ENCODE measurements around the gene ITGA7.

Gene ITGA7

GRCh38 chr12:55742719-55743405 lies 35.2 kb upstream of the ITGA7 start, which contains the start of gene GDF11:
TSS of gene GDF11 (plus strand) at chr12:55743122. CDS start at chr12:55743317, 195 bp downstream.
- Histone ChIP-seq H3K4me1 (ENCODE audit: control insufficient read depth, insufficient read depth, low read length) (peaks cover 34% of the 10 kb centered on the region), H3K27me3 (ENCODE audit: control insufficient read depth in 1 of 2, insufficient read depth in 2 of 2, low read length in 2 of 2) (no peaks in the 10 kb centered on the region), H3K36me3 (ENCODE audit: control insufficient read depth in 2 of 2, insufficient read depth in 2 of 2, low read length in 2 of 2) (no peaks in the 10 kb centered on the region), H3K27ac (ENCODE audit: low read length) (peak within 1 kb of the TSS; percentile 62), H3K9me3 (ENCODE audit: control insufficient read depth in 2 of 2, low read length in 2 of 2) (no peaks in the 10 kb centered on the region), H3K9ac (ENCODE audit: low read length in 2 of 2) (peak within 1 kb of the TSS; percentile 72 to 74), H3K4me3 (ENCODE audit: low read length in 2 of 2) (peak within 1 kb of the TSS; percentile 73 to 82)

DNA sequence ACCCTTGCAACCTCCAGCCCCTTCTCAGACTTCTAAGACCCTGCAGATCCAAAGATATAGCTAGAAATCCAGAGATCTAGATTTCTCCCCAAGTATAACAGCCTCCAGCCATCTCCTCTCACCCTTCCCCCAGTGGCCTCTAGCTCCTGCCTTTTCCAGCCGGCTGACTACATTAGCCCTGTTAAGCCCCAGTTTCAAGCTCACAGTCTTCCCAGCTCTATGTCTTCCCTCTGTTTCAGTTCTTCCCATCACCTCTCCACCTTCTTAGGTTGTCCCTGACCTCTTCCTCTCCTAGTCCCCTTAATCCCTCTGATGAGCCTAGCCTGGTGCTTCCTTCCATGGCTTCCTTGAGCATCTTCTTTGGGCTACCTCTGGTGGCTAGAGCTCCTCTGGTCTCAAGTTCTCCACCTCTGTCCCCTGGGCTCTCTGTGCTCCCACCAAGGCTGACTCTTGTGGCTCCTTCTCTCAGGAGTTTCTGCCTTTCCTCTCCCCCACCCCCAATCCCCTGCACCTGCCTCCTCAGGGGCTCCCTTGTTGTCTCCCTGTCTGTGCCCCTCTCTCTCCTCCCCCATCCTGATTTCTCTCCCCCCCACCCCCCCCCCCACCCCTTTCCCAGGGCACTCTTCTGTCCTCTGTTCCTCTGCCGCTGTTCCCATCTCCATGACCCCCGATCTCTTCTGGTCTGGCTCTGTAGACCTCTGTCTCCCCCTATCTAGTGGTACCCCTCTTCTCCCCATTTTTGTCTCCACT lies 34.4 kb upstream of the ITGA7 start:
- Histone ChIP-seq H3K9me3 (ENCODE audit: control insufficient read depth in 2 of 2, low read length in 2 of 2) (no peaks in the 10 kb centered on the region), H3K27ac (ENCODE audit: low read length) (peak overlapping the region; percentile 62), H3K27me3 (ENCODE audit: control insufficient read depth in 1 of 2, insufficient read depth in 2 of 2, low read length in 2 of 2) (no peaks in the 10 kb centered on the region), H3K9ac (ENCODE audit: low read length in 2 of 2) (peak overlapping the region; percentile 72 to 74), H3K36me3 (ENCODE audit: control insufficient read depth in 2 of 2, insufficient read depth in 2 of 2, low read length in 2 of 2) (no peaks in the 10 kb centered on the region), H3K4me3 (ENCODE audit: low read length in 2 of 2) (peak overlapping the region; percentile 54 to 68), H3K4me1 (ENCODE audit: control insufficient read depth, insufficient read depth, low read length) (peaks cover 41% of the 10 kb centered on the region)

DNA sequence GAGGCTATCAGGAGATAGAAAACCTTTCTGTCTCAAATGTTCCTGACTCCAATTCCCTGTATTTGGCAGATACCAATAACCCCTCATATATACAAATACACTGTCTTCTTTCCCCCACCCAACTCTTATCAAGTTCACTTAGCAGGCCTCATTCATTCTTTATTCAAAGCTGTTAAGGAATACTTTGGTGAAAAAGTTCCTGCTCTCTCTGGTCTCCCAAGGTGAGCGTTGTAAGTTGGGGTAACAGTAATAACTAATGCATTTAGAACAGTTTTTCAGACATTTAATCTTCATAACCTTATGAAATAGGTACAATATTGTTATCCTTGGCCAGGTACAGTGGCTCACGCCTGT lies 31.3 kb upstream of the ITGA7 start:
- Histone ChIP-seq H3K4me1 (ENCODE audit: control insufficient read depth, insufficient read depth, low read length) (peaks cover 30% of the 10 kb centered on the region), H3K9ac (ENCODE audit: low read length in 2 of 2) (no peak overlapping the region), H3K9me3 (ENCODE audit: control insufficient read depth in 2 of 2, low read length in 2 of 2) (no peaks in the 10 kb centered on the region), H3K27me3 (ENCODE audit: control insufficient read depth in 1 of 2, insufficient read depth in 2 of 2, low read length in 2 of 2) (no peaks in the 10 kb centered on the region), H3K4me3 (ENCODE audit: low read length in 2 of 2) (peak overlapping the region in 1 of 2 donors; percentile 82), H3K36me3 (ENCODE audit: control insufficient read depth in 2 of 2, insufficient read depth in 2 of 2, low read length in 2 of 2) (no peaks in the 10 kb centered on the region), H3K27ac (ENCODE audit: low read length) (no peak overlapping the region)

DNA sequence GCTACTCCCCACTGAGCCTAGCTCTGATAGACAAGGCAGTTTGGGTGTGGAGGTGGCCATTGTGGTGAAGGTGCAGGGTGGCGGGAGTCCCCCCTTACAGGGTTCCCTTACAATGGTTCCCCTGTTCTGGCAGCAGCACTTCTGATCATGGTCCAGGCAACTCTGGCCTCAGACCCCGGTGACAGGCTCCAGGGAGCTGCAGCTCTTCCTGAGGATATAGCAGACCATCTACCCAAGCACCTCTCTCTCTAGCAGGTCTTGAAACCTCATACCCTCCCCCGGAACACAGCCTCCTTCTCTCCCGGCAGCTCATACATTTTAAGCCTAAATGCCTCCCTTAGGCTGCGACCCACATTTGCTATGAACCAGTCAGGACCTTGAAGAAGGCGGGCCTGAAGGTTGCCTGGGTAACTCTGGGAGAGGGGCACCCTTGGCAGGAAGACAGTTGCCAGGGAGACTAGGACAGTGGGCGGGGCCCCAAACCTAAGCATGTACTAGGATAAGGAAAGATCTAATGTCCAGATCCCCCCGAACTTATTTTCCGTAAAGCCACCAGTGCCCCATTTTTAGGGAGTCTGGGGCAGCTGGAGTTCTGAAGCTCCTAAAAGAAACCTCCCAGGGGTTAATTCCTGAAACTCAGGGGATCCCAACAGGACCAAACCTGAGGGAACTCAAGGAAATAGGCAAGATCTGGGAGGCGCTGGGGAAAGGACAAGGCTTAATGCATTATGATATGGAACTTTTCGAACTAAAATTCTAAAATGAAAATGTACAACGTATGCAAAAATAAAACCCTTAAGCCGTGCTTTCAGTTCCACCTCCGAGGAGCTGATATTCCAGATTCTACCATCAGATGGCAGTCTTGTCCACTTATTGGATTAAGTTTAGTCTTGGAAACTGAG lies 30.7 kb upstream of the ITGA7 start:
- H3K4me1 ChIP-seq (ENCODE audit: control insufficient read depth, insufficient read depth, low read length): peaks cover 25% of the 10 kb centered on the region
- H3K27ac ChIP-seq (ENCODE audit: low read length): peak overlapping the region; percentile 71
- no peaks in the 10 kb centered on the region for H3K9me3 ChIP-seq (ENCODE audit: control insufficient read depth in 2 of 2, low read length in 2 of 2)
- no peaks in the 10 kb centered on the region for H3K27me3 ChIP-seq (ENCODE audit: control insufficient read depth in 1 of 2, insufficient read depth in 2 of 2, low read length in 2 of 2)
- no peaks in the 10 kb centered on the region for H3K36me3 ChIP-seq (ENCODE audit: control insufficient read depth in 2 of 2, insufficient read depth in 2 of 2, low read length in 2 of 2)
- H3K4me3 ChIP-seq (ENCODE audit: low read length in 2 of 2): peak overlapping the region; percentile 81 to 82
- peak overlapping the region; percentile 72 for H3K9ac ChIP-seq (ENCODE audit: low read length in 2 of 2)

DNA sequence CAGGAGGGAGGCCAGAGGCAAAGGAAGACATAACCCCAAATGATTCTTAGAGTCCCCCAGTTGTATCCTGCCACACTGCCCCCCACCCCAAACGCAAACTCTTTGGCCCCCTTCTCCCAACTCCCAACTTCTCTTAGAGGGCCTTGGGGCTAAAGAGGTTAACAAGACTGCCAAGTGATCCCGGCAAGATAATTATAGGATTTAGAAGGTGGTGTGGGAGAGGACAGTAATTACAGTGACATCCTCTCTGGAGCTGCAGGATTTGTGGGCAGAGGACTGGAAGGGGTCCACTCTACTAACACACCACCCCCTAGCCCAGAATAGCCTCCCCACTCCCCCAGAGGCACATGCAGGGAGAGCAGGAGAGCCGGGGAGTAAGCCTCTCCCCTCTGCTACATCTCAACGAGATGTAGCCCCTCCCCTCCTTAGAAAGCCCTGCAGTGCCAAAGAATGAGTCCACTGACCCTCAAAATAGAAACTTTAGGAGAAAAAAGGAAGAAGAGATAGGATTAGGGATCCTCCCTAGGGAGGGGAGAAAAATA lies 29.9 kb upstream of the ITGA7 start:
- Histone ChIP-seq H3K4me1 (ENCODE audit: control insufficient read depth, insufficient read depth, low read length) (peaks cover 25% of the 10 kb centered on the region), H3K27me3 (ENCODE audit: control insufficient read depth in 1 of 2, insufficient read depth in 2 of 2, low read length in 2 of 2) (no peaks in the 10 kb centered on the region), H3K36me3 (ENCODE audit: control insufficient read depth in 2 of 2, insufficient read depth in 2 of 2, low read length in 2 of 2) (no peaks in the 10 kb centered on the region), H3K9ac (ENCODE audit: low read length in 2 of 2) (peak overlapping the region; percentile 36 to 72), H3K4me3 (ENCODE audit: low read length in 2 of 2) (peak overlapping the region; percentile 81 to 82), H3K27ac (ENCODE audit: low read length) (peak overlapping the region; percentile 71), H3K9me3 (ENCODE audit: control insufficient read depth in 2 of 2, low read length in 2 of 2) (no peaks in the 10 kb centered on the region)

DNA sequence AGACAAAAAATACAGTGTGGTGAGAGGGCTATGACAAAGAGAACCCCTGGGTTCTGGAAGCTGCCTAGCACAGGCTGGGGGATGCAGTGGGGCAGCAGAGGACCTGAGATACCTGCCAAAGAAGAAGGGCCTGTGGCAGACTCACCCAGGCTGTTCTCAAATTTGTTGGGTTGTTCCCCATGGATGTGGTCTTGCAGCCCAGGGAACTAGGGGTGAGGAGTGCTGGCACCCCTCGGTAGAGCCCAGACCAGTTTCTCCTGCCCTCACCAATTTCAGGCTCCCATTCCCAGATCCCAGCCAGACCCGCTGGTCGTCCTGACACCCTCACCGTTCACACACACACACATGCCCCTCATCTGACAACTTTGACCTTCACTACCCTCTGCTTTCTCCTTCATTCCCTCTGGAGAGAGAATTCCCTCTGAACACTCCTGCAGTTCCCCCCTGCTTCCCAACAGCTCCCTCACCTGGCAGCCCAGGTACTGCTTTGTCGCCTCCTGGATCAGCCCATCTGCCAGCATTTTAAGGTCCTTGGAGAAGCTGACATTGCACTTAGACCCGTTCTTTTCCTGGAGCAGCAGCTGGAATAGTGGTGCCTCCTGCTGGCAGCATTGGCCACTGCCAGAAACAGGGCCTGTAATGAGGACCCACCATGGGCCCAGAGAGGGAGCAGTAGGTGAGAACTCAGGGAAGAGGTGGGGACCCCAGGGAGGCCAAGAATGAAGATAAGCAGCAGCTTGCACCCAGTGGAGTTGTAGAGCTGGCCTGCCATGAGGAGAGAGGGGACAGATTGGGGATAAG lies 29.3 kb upstream of the ITGA7 start:
- Histone ChIP-seq H3K36me3 (ENCODE audit: control insufficient read depth in 2 of 2, insufficient read depth in 2 of 2, low read length in 2 of 2) (peaks cover 0 to 3% of the 10 kb centered on the region in 2 donors), H3K27me3 (ENCODE audit: control insufficient read depth in 1 of 2, insufficient read depth in 2 of 2, low read length in 2 of 2) (no peaks in the 10 kb centered on the region), H3K9me3 (ENCODE audit: control insufficient read depth in 2 of 2, low read length in 2 of 2) (no peaks in the 10 kb centered on the region), H3K4me1 (ENCODE audit: control insufficient read depth, insufficient read depth, low read length) (peaks cover 25% of the 10 kb centered on the region), H3K4me3 (ENCODE audit: low read length in 2 of 2) (no peak overlapping the region), H3K27ac (ENCODE audit: low read length) (no peak overlapping the region), H3K9ac (ENCODE audit: low read length in 2 of 2) (peak overlapping the region in 1 of 2 donors; percentile 7)

DNA sequence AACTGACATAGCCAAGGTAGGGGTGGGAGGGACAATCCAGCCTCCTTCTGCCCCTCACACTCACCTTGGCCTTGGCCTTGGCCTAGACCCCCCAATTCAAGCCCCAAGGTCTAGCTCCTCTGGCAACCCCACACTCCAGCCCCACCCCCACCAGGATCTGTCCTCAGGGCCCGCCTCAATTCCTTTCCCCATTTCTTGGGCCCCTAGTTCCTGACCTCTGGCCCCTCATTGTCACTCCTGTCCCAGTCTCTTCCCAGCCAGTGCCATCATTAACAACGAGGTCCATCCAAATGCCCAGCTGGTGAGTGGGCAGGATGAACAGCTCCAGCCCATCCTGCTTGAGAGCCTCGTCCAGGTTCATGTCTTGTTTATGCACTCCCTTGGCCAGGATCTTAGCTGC lies 28.4 kb upstream of the ITGA7 start:
- Histone ChIP-seq H3K27ac (ENCODE audit: low read length) (no peak overlapping the region), H3K9me3 (ENCODE audit: control insufficient read depth in 2 of 2, low read length in 2 of 2) (no peaks in the 10 kb centered on the region), H3K9ac (ENCODE audit: low read length in 2 of 2) (no peak overlapping the region)

DNA sequence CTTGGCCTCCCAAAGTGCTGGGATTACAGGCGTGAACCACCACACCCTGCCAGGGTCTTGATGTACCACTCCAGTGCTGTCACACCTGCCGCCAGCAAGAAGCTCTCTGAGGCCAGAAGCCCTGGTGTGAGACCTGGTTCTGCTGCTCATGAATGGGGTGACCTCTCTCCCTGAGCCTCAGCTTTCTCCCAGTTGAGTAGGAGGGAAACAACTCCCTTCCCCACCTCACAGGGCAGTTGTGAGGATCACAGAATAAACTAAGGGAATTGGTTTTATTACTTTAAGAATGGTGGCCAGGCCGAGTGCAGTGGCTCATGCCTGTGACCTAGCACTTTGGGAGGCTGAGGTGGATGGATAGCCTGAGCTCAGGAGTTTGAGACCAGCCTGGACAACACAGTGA lies 26.9 kb upstream of the ITGA7 start:
- Histone ChIP-seq H3K27ac (ENCODE audit: low read length) (no peak overlapping the region), H3K4me3 (ENCODE audit: low read length in 2 of 2) (no peak overlapping the region), H3K9ac (ENCODE audit: low read length in 2 of 2) (no peak overlapping the region), H3K4me1 (ENCODE audit: control insufficient read depth, insufficient read depth, low read length) (peaks cover 39% of the 10 kb centered on the region), H3K9me3 (ENCODE audit: control insufficient read depth in 2 of 2, low read length in 2 of 2) (no peaks in the 10 kb centered on the region), H3K36me3 (ENCODE audit: control insufficient read depth in 2 of 2, insufficient read depth in 2 of 2, low read length in 2 of 2) (peaks cover 0 to 3% of the 10 kb centered on the region in 2 donors), H3K27me3 (ENCODE audit: control insufficient read depth in 1 of 2, insufficient read depth in 2 of 2, low read length in 2 of 2) (no peaks in the 10 kb centered on the region)

More for the DNA sequence above, 28.4 kb upstream of the ITGA7 start:
- H3K27me3 ChIP-seq (ENCODE audit: control insufficient read depth in 1 of 2, insufficient read depth in 2 of 2, low read length in 2 of 2): no peaks in the 10 kb centered on the region
- H3K4me1 ChIP-seq (ENCODE audit: control insufficient read depth, insufficient read depth, low read length): peaks cover 24% of the 10 kb centered on the region
- H3K4me3 ChIP-seq (ENCODE audit: low read length in 2 of 2): no peak overlapping the region
- peaks cover 0 to 3% of the 10 kb centered on the region in 2 donors for H3K36me3 ChIP-seq (ENCODE audit: control insufficient read depth in 2 of 2, insufficient read depth in 2 of 2, low read length in 2 of 2)

- Histone ChIP-seq H3K4me3 (ENCODE audit: low read length in 2 of 2) (no peak overlapping the region), H3K4me1 (ENCODE audit: control insufficient read depth, insufficient read depth, low read length) (peaks cover 46% of the 10 kb centered on the region), H3K27ac (ENCODE audit: low read length) (no peak overlapping the region), H3K9me3 (ENCODE audit: control insufficient read depth in 2 of 2, low read length in 2 of 2) (no peaks in the 10 kb centered on the region), H3K36me3 (ENCODE audit: control insufficient read depth in 2 of 2, insufficient read depth in 2 of 2, low read length in 2 of 2) (peaks cover 0 to 3% of the 10 kb centered on the region in 2 donors), H3K9ac (ENCODE audit: low read length in 2 of 2) (no peak overlapping the region), H3K27me3 (ENCODE audit: control insufficient read depth in 1 of 2, insufficient read depth in 2 of 2, low read length in 2 of 2) (no peaks in the 10 kb centered on the region)
These were observed 26.2 kb upstream of the ITGA7 start for GRCh38 chr12:55733858-55734257.

Data from stomach smooth muscle (tissue), 2 donors.